HepG2 (cell line): ENCODE measurements around the gene SDC1. TPM values are rescaled to one million over a fixed set of nuclear protein-coding genes. Genes with fewer than 3 reads are reported as not detected.

Experiments used
- AHDC1 ChIP-seq: sonication (generic); formaldehyde crosslinking; IDR thresholded peaks from 2 replicates; pipeline ENCODE4 v1.5.1; 2020; ENCODE audit warnings: mild to moderate bottlenecking, missing genetic modification reagents, borderline replicate concordance
- ATF6 ChIP-seq: sonication (generic); formaldehyde crosslinking; conservative IDR thresholded peaks from 2 replicates; pipeline ENCODE4 v1.4.0; 2020; ENCODE audit warnings: missing genetic modification reagents
- BCL3 ChIP-seq: sonication (generic); formaldehyde crosslinking; IDR thresholded peaks from 2 replicates; pipeline ENCODE4 v1.5.1; 2020; ENCODE audit warnings: mild to moderate bottlenecking, missing genetic modification reagents, moderate library complexity
- GLMP ChIP-seq: sonication (generic); formaldehyde crosslinking; IDR thresholded peaks from 2 replicates; pipeline ENCODE4 v1.9.0; 2021; ENCODE audit warnings: missing genetic modification reagents, mild to moderate bottlenecking, borderline replicate concordance
- HDAC6 ChIP-seq: fragments of 200-600 bp; sonication (generic); IDR thresholded peaks from 2 replicates; pipeline ENCODE4 v1.7.0; 2017; ENCODE audit warnings: mild to moderate bottlenecking, antibody characterized with exemption, low read length, low read depth
- KDM2A ChIP-seq: sonication (generic); formaldehyde crosslinking; IDR thresholded peaks from 2 replicates; pipeline ENCODE4 v1.4.0; 2020; ENCODE audit warnings: low read depth, missing genetic modification reagents, borderline replicate concordance
- NCOR1 ChIP-seq: fragments of 200-600 bp; sonication (generic); IDR thresholded peaks from 2 replicates; pipeline ENCODE4 v1.7.0; 2017; ENCODE audit warnings: antibody characterized with exemption, low read length, borderline replicate concordance
- PAXIP1 ChIP-seq: sonication (generic); formaldehyde crosslinking; conservative IDR thresholded peaks from 2 replicates; pipeline ENCODE4 v1.4.0; 2020; ENCODE audit warnings: mild to moderate bottlenecking, missing genetic modification reagents, moderate library complexity
- PHF20 ChIP-seq: sonication (generic); formaldehyde crosslinking; IDR thresholded peaks from 2 replicates; pipeline ENCODE4 v1.5.0; 2020; ENCODE audit warnings: mild to moderate bottlenecking, missing genetic modification reagents
- RBFOX2 ChIP-seq: fragments of 200-400 bp; formaldehyde crosslinking; IDR thresholded peaks from 2 replicates; pipeline ENCODE4 v1.6.1; 2017; ENCODE audit warnings: low read depth, mild to moderate bottlenecking, low read length
- RFXANK ChIP-seq: IDR thresholded peaks from 2 replicates; pipeline ENCODE4 v1.6.1; 2016
- TAF15 ChIP-seq: fragments of 200-400 bp; formaldehyde crosslinking; IDR thresholded peaks from one replicate; pipeline ENCODE4 v1.6.1; 2018; ENCODE audit warnings: mild to moderate bottlenecking, low read depth, low read length; ENCODE audit not compliant: poor library complexity, severe bottlenecking
- TBX3 ChIP-seq: fragments of 450-650 bp; IDR thresholded peaks from 2 replicates; pipeline ENCODE4 v1.6.1; 2017; ENCODE audit warnings: antibody characterized with exemption, mild to moderate bottlenecking, inconsistent platforms, borderline replicate concordance
- TMF1 ChIP-seq: sonication (generic); formaldehyde crosslinking; IDR thresholded peaks from 2 replicates; pipeline ENCODE4 v1.8.1; 2022; ENCODE audit warnings: low read depth, missing genetic modification reagents
- ZNF335 ChIP-seq: sonication (generic); formaldehyde crosslinking; IDR thresholded peaks from 2 replicates; pipeline ENCODE4 v1.4.0; 2020; ENCODE audit warnings: missing genetic modification reagents
- polyA plus RNA-seq, 8 experiments: library from polyadenylated mRNA; depleted of rRNA in 3 of 8; stranded (reverse) in 7 of 8; unstranded in 1 of 8; fragments of >200 nt; fragmentation: Illumina TruSeq in 4 of 8; extraction: Trizol in 4 of 8; gene quantifications; 2 replicates each; pipeline versions ENCODE4 v1.2.1 to v1.2.3, GENCODE V29; 2011 to 2016; ENCODE audit warnings: low read depth in 4 of 8, missing spikeins in 1 of 8, mixed read lengths in 1 of 8; ENCODE audit not compliant: insufficient read depth in 1 of 8
- total RNA-seq, 5 experiments: library from RNA; depleted of rRNA; stranded (reverse); fragments of >200 nt; fragmentation: Illumina TruSeq; extraction: Trizol; gene quantifications; 2 replicates each; pipeline ENCODE4 v1.2.3, GENCODE V29; 2016; ENCODE audit warnings: low read depth in 1 of 5

SDC1 gene
- total and polyA plus RNA-seq, 2 of the 13 experiments (the other 11 are each of a cell fraction or from before 2014, with no cell fraction given): 108 to 119 TPM

GRCh38 chr2:20196053-20196656 is 28.8 kb downstream of the SDC1 start (continued):
- TF ChIP-seq BCL3 (CRISPR knock-in tag): no peak; the same call in 1 of the 2 replicates
- peak; percentile 64; the same call in 1 of the 2 replicates for TF ChIP-seq KDM2A (CRISPR knock-in tag)
- TF ChIP-seq PAXIP1 (CRISPR knock-in tag): peak; percentile 96
- peak; percentile 64 for TF ChIP-seq NCOR1
- no peak for TF ChIP-seq TBX3
- no peak for TF ChIP-seq RFXANK (CRISPR knock-in tag)
- peak; percentile 87; the same call in 1 of the 2 replicates for TF ChIP-seq AHDC1 (CRISPR knock-in tag)
- TF ChIP-seq PHF20 (CRISPR knock-in tag): peak; percentile 49; the same call in 1 of the 2 replicates
- no peak for TF ChIP-seq ATF6 (CRISPR knock-in tag)
- no peak for TF ChIP-seq GLMP (CRISPR knock-in tag)
- TF ChIP-seq TAF15: no peak
- TF ChIP-seq RBFOX2: no peak
- TF ChIP-seq ZNF335: no peak
- TF ChIP-seq TMF1: no peak
- TF ChIP-seq HDAC6: no peak
